ENCODE data around the gene FAM184A.

DNA sequence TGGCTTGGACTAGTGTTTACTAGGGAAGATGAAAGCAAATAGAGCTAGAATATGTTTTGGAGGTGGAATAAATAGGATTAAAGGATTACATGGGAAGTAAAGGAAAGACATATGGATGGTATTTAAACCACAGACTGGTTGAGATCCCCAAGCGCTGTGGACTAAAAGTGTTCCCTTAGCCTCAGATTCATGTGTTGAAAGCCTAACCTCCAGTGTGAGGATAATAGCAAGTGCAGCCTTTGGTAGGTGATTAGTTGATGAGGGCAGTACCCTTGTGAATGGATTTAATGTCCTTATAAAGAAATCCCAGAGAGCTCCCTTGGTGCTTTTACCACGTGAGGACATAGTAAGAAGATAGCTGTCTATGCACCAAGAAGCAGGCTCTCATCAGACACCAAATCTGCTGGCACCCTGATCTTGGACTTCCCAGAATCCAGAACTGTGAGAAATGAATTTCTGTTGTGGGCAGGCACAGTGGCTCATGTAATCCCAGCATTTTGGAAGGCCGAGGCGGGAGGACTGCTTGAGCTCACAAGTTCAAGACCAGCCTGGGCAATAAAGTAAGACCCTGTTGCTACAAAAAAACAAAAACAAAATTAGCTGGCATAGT lies 86.2 kb downstream of the FAM184A start:
- TF ChIP-seq EZH2 (IDR thresholded peaks at IDR 0.05; ENCODE audit: low read depth, low read length, severe bottlenecking) (no peak), RXRA (IDR thresholded peaks at IDR 0.05; ENCODE audit: insufficient read depth, low read depth, low read length) (no peak), MAFK (IDR thresholded peaks at IDR 0.05; ENCODE audit: low read depth, low read length) (no peak), POLR2A (IDR thresholded peaks at IDR 0.05; ENCODE audit: control extremely low read depth in 1 of 2, low read depth in 2 of 2, low read length in 2 of 2) (no peak), POLR2AphosphoS5 (IDR thresholded peaks at IDR 0.05; ENCODE audit: low read depth, low read length) (no peak), EP300 (IDR thresholded peaks at IDR 0.05; ENCODE audit: borderline replicate concordance in 1 of 2, low read depth in 2 of 2, low read length in 2 of 2) (no peak), USF2 (IDR thresholded peaks at IDR 0.05; ENCODE audit: low read length) (no peak), YY1 (IDR thresholded peaks at IDR 0.05; ENCODE audit: low read depth, low read length) (no peak), RAD21 (IDR thresholded peaks at IDR 0.05 in 1 of 2, conservative IDR thresholded peaks at IDR 0.05 in 1 of 2; ENCODE audit: low read depth in 2 of 2, low read length in 2 of 2) (no peak), TBP (IDR thresholded peaks at IDR 0.05; ENCODE audit: low read depth, low read length) (no peak)
- TF ChIP-seq, protein P1, sequence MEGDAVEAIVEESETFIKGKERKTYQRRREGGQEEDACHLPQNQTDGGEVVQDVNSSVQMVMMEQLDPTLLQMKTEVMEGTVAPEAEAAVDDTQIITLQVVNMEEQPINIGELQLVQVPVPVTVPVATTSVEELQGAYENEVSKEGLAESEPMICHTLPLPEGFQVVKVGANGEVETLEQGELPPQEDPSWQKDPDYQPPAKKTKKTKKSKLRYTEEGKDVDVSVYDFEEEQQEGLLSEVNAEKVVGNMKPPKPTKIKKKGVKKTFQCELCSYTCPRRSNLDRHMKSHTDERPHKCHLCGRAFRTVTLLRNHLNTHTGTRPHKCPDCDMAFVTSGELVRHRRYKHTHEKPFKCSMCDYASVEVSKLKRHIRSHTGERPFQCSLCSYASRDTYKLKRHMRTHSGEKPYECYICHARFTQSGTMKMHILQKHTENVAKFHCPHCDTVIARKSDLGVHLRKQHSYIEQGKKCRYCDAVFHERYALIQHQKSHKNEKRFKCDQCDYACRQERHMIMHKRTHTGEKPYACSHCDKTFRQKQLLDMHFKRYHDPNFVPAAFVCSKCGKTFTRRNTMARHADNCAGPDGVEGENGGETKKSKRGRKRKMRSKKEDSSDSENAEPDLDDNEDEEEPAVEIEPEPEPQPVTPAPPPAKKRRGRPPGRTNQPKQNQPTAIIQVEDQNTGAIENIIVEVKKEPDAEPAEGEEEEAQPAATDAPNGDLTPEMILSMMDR (IDR thresholded peaks at IDR 0.05; ENCODE audit: control extremely low read depth in 1 of 3, insufficient read depth in 1 of 3, low read depth in 1 of 3, low read length in 3 of 3), result no peak
